K562 (cell line): ENCODE results near the gene EXTL1. TPM values are rescaled to one million over a fixed set of nuclear protein-coding genes. Genes with fewer than 3 reads are reported as not detected.
A peak's percentile ranks its signal among the peaks of the same experiment; 100 is the strongest.

Source experiments
- ARID2 ChIP-seq: fragments of 450-650 bp; IDR thresholded peaks from 2 replicates; pipeline ENCODE4 v1.6.1; 2017; ENCODE audit warnings: antibody characterized with exemption, mild to moderate bottlenecking
- BCOR ChIP-seq: fragments of 450-650 bp; IDR thresholded peaks from 2 replicates; pipeline ENCODE4 v1.6.1; 2016
- CHD4 ChIP-seq: fragments of 200-600 bp; sonication (generic); IDR thresholded peaks from 3 replicates; pipeline ENCODE4 v1.6.1; 2012; ENCODE audit warnings: low read depth, mild to moderate bottlenecking, mixed read lengths, low read length, inconsistent platforms; ENCODE audit not compliant: insufficient read depth, insufficient replicate concordance, poor library complexity, severe bottlenecking
- DPF2 ChIP-seq: fragments of 450-650 bp; IDR thresholded peaks from 2 replicates; pipeline ENCODE4 v1.6.1; 2016
- GTF2F1 ChIP-seq: IDR thresholded peaks from 2 replicates; pipeline ENCODE4 v1.6.1; 2011; ENCODE audit warnings: low read depth, low read length, improper control_type of control experiment
- HCFC1 ChIP-seq: IDR thresholded peaks from 2 replicates; pipeline ENCODE4 v1.6.1; 2012; ENCODE audit warnings: low read depth, low read length, improper control_type of control experiment
- KHSRP ChIP-seq: fragments of 450-650 bp; IDR thresholded peaks from 2 replicates; pipeline ENCODE4 v1.6.1; 2017
- L3MBTL2 ChIP-seq: fragments of 450-650 bp; IDR thresholded peaks from 2 replicates; pipeline ENCODE4 v1.6.1; 2016; ENCODE audit warnings: mild to moderate bottlenecking, moderate library complexity
- MYC ChIP-seq, 2 experiments: fragments of 250-450 bp in 1 of 2; sonication (Bioruptor Pico) in 1 of 2; IDR thresholded peaks; 2 replicates each; pipeline versions ENCODE4 v1.5.1 to v1.6.1; 2012 to 2021; ENCODE audit warnings: low read depth in 2 of 2, borderline replicate concordance in 1 of 2, improper control_type of control experiment in 1 of 2, low read length in 1 of 2, mild to moderate bottlenecking in 1 of 2, moderate library complexity in 1 of 2
- NCOA4 ChIP-seq: fragments of 450-650 bp; IDR thresholded peaks from 2 replicates; pipeline ENCODE4 v1.6.1; 2018; ENCODE audit warnings: mild to moderate bottlenecking; ENCODE audit not compliant: partially characterized antibody
- NR2C1 ChIP-seq, 2 experiments: fragments of 450-650 bp; IDR thresholded peaks; 2 replicates each; pipeline ENCODE4 v1.6.1; 2017; ENCODE audit warnings: mild to moderate bottlenecking in 2 of 2, antibody characterized with exemption in 1 of 2, inconsistent platforms in 1 of 2, missing compliant biosample characterization in 1 of 2, missing genetic modification characterization in 1 of 2
- SMAD3 ChIP-seq: fragments of 450-650 bp; formaldehyde crosslinking; conservative IDR thresholded peaks from 2 replicates; pipeline ENCODE4 v1.4.0; 2020; ENCODE audit warnings: mild to moderate bottlenecking
- ZFP30 ChIP-seq: fragments of 250-450 bp; sonication (Bioruptor Pico); IDR thresholded peaks from 2 replicates; pipeline ENCODE4 v1.8.0; 2022; ENCODE audit warnings: moderate library complexity, mild to moderate bottlenecking, inconsistent platforms, borderline replicate concordance
- polyA plus RNA-seq, 8 experiments: library from polyadenylated mRNA; depleted of rRNA in 4 of 8; stranded (reverse) in 5 of 8; unstranded in 3 of 8; fragments of >200 nt; fragmentation: Nextera tagmentation in 2 of 8; fragmentation: Illumina TruSeq in 1 of 8; extraction: Ambion mirVana in 2 of 8; extraction: Trizol in 1 of 8; gene quantifications; 2 replicates each; pipeline versions ENCODE4 v1.2.1 to v1.2.3, GENCODE V29; 2011 to 2014; ENCODE audit warnings: inconsistent platforms in 1 of 8, missing spikeins in 1 of 8
- total RNA-seq, 7 experiments: library from RNA; depleted of rRNA in 6 of 7; stranded (reverse); fragments of >200 nt in 6 of 7; fragmentation: Illumina TruSeq in 2 of 7; extraction: Trizol in 2 of 7; gene quantifications; 2 replicates each; pipeline versions ENCODE4 v1.2.1 to v1.2.3, GENCODE V29; 2011 to 2021; ENCODE audit warnings: low replicate concordance in 1 of 7
- TF ChIP-seq, protein P1 (sequence below): sonication (generic); formaldehyde crosslinking; IDR thresholded peaks from 2 replicates; pipeline ENCODE4 v1.8.0; 2022; ENCODE audit warnings: missing genetic modification reagents, mild to moderate bottlenecking, borderline replicate concordance
- TF ChIP-seq, protein P2 (sequence below): fragments of 150-350 bp; conservative IDR thresholded peaks from 2 replicates; pipeline ENCODE4 v1.6.1; 2014; ENCODE audit warnings: low read length
- TF ChIP-seq, protein P3 (sequence below): IDR thresholded peaks from 2 replicates; pipeline ENCODE4 v1.6.1; 2011; ENCODE audit warnings: borderline replicate concordance, low read depth, mild to moderate bottlenecking, moderate library complexity, low read length; ENCODE audit not compliant: insufficient read depth, poor library complexity, severe bottlenecking
- TF ChIP-seq, protein P4 (sequence below): fragments of 250-450 bp; sonication (Bioruptor Pico); IDR thresholded peaks from 2 replicates; pipeline ENCODE4 v1.9.0; 2021; ENCODE audit warnings: mild to moderate bottlenecking, inconsistent platforms
- TF ChIP-seq, protein P5 (sequence below): fragments of 450-650 bp; IDR thresholded peaks from 2 replicates; pipeline ENCODE4 v1.6.1; 2017; ENCODE audit warnings: mild to moderate bottlenecking, moderate library complexity

Gene EXTL1
- total and polyA plus RNA-seq, 9 of the 15 experiments (the other 6 are each of a cell fraction or from before 2014, with no cell fraction given): 0.04 to 0.23 (median 0.08) TPM; not detected in 3

DNA sequence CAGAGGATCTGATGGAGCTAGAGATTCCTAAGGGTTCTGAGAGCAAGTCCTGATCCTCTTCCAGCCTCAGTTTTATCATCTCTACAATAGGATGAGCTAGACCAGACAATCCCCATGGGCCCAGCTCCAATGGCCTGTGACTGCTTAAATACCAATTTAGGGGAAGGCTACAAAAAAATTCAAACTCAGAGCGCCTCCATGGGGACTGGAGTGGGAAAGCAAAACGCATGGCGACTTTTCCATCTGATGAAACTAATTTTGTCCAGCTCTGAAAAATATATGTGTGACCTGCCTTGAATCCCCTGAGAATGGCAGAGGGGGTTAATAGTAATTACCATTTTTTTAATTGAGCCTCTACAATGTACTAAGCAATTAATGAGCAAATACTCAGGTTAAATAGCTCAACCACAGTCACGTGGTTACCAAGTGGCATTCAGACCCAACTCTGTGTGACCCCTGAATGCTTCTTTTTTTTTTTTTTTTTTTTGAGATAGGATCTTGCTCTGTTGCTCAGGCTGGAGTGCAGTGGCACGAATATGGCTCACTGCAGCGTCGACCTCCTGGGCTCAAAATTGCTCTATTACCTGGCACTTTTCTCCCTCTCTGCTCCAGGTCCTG, 8.4 kb downstream of the EXTL1 start (continued):
- TF ChIP-seq BCOR (peak; percentile 69), ARID2 (no peak), L3MBTL2 (0 out of 2 replicates have a peak, but pooled peaks have one; percentile 18), ZFP30 (CRISPR knock-in tag) (no peak), MYC (IDR thresholded peaks at IDR 0.05; ENCODE audit: low read depth, low read length) (peak; percentile 91), MYC (CRISPR knock-in tag; IDR thresholded peaks at IDR 0.05; ENCODE audit: borderline replicate concordance, low read depth) (no peak), NCOA4 (no peak), DPF2 (0 out of 2 replicates have a peak, but pooled peaks have one; percentile 20), NR2C1 (IDR thresholded peaks at IDR 0.05) (no peak; the same call in 1 of the 2 replicates), NR2C1 (tag; IDR thresholded peaks at IDR 0.05) (no peak), SMAD3 (CRISPR knock-in tag) (no peak), HCFC1 (peak; percentile 39), GTF2F1 (no peak), CHD4 (peak; percentile 46), KHSRP (no peak)
- TF ChIP-seq, protein P1, sequence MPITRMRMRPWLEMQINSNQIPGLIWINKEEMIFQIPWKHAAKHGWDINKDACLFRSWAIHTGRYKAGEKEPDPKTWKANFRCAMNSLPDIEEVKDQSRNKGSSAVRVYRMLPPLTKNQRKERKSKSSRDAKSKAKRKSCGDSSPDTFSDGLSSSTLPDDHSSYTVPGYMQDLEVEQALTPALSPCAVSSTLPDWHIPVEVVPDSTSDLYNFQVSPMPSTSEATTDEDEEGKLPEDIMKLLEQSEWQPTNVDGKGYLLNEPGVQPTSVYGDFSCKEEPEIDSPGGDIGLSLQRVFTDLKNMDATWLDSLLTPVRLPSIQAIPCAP: no peak
- TF ChIP-seq, protein P2, sequence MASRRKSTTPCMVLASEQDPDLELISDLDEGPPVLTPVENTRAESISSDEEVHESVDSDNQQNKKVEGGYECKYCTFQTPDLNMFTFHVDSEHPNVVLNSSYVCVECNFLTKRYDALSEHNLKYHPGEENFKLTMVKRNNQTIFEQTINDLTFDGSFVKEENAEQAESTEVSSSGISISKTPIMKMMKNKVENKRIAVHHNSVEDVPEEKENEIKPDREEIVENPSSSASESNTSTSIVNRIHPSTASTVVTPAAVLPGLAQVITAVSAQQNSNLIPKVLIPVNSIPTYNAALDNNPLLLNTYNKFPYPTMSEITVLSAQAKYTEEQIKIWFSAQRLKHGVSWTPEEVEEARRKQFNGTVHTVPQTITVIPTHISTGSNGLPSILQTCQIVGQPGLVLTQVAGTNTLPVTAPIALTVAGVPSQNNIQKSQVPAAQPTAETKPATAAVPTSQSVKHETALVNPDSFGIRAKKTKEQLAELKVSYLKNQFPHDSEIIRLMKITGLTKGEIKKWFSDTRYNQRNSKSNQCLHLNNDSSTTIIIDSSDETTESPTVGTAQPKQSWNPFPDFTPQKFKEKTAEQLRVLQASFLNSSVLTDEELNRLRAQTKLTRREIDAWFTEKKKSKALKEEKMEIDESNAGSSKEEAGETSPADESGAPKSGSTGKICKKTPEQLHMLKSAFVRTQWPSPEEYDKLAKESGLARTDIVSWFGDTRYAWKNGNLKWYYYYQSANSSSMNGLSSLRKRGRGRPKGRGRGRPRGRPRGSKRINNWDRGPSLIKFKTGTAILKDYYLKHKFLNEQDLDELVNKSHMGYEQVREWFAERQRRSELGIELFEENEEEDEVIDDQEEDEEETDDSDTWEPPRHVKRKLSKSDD: no peak
- TF ChIP-seq, protein P3, sequence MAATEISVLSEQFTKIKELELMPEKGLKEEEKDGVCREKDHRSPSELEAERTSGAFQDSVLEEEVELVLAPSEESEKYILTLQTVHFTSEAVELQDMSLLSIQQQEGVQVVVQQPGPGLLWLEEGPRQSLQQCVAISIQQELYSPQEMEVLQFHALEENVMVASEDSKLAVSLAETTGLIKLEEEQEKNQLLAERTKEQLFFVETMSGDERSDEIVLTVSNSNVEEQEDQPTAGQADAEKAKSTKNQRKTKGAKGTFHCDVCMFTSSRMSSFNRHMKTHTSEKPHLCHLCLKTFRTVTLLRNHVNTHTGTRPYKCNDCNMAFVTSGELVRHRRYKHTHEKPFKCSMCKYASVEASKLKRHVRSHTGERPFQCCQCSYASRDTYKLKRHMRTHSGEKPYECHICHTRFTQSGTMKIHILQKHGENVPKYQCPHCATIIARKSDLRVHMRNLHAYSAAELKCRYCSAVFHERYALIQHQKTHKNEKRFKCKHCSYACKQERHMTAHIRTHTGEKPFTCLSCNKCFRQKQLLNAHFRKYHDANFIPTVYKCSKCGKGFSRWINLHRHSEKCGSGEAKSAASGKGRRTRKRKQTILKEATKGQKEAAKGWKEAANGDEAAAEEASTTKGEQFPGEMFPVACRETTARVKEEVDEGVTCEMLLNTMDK: no peak
- TF ChIP-seq, protein P4, sequence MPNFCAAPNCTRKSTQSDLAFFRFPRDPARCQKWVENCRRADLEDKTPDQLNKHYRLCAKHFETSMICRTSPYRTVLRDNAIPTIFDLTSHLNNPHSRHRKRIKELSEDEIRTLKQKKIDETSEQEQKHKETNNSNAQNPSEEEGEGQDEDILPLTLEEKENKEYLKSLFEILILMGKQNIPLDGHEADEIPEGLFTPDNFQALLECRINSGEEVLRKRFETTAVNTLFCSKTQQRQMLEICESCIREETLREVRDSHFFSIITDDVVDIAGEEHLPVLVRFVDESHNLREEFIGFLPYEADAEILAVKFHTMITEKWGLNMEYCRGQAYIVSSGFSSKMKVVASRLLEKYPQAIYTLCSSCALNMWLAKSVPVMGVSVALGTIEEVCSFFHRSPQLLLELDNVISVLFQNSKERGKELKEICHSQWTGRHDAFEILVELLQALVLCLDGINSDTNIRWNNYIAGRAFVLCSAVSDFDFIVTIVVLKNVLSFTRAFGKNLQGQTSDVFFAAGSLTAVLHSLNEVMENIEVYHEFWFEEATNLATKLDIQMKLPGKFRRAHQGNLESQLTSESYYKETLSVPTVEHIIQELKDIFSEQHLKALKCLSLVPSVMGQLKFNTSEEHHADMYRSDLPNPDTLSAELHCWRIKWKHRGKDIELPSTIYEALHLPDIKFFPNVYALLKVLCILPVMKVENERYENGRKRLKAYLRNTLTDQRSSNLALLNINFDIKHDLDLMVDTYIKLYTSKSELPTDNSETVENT (CRISPR knock-in tag): no peak
- TF ChIP-seq, protein P5, sequence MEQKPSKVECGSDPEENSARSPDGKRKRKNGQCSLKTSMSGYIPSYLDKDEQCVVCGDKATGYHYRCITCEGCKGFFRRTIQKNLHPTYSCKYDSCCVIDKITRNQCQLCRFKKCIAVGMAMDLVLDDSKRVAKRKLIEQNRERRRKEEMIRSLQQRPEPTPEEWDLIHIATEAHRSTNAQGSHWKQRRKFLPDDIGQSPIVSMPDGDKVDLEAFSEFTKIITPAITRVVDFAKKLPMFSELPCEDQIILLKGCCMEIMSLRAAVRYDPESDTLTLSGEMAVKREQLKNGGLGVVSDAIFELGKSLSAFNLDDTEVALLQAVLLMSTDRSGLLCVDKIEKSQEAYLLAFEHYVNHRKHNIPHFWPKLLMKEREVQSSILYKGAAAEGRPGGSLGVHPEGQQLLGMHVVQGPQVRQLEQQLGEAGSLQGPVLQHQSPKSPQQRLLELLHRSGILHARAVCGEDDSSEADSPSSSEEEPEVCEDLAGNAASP: no peak
